HG03520 (cell line): Measurements from ENCODE around the gene NME9.
"Not testable (repeated sequence)": the region's sequence is repeated elsewhere in the genome, so short reads cannot be mapped to it uniquely, and the experiment has no call there.

ENCODE experiments used
- ATAC-seq: cut with Tn5 transposase; IDR thresholded peaks from one replicate; pipeline ENCODE4 v1.9.1; 2021; ENCODE audit warnings: mild to moderate bottlenecking, moderate library complexity; ENCODE audit not compliant: unreplicated experiment

The NME9 gene

DNA sequence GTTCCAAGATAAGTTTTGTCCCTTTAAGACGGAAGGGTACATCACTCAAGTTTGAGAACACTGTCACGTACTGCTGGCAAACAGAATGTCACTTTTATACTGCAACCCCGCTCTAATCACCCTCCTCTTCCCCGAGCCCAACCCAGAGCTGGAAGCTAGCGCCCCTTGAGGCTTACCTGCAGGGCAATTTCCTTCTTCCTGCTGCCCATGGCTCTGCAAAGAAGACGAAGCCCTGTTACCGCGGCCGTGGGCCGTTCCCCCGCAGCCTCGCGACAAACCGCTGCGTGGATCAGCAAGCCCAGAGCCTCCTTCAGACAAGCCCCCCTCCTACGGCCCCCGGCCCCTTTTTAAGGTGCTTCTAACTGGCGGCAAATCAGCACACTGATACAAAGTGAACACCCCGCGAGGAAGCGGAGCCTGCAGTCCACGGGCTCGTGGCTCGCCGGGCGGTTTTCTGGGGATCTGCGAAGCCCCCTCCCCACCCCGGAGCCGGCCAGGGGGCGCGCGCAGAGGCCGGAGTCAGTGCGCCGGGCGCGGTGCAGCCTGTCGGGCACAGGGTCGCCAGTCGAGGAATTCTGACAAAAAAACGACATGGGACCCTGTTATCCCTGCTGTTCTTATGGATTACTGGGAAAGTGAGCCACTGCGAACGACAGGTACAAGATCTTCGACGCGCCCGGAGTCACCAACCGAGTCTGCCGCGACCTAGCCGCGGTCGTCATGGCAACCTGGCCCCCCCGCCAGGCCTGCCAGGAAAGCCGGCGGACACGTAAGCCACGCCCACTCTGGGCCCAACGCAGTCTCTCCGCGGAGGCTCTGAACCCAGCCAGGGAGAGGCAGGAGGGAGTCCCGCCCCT is at the start of gene NME9:
NME9 (minus strand) TSS at position 725 of the 857 bp plus-strand sequence; CDS start at position 209, 516 bp downstream.
- no peak for ATAC-seq

- no peak for ATAC-seq
These were observed 49.3 kb upstream of the NME9 start for GRCh38 chr3:138378990-138379389.

GRCh38 chr3:138378331-138378730 is 48.7 kb upstream of the NME9 start:
- no peak for ATAC-seq

- ATAC-seq = no peak
These were observed 48.2 kb upstream of the NME9 start for GRCh38 chr3:138377804-138378203.

GRCh38 chr3:138377212-138377611 is 47.6 kb upstream of the NME9 start:
- ATAC-seq = not testable (repeated sequence)

GRCh38 chr3:138376663-138377062 is 47.0 kb upstream of the NME9 start:
- ATAC-seq = no peak

GRCh38 chr3:138375447-138375846 is 45.8 kb upstream of the NME9 start:
- ATAC-seq = no peak

- no peak for ATAC-seq
These were observed 45.0 kb upstream of the NME9 start for GRCh38 chr3:138374573-138375134.

- ATAC-seq = no peak
These were observed 44.1 kb upstream of the NME9 start for GRCh38 chr3:138373736-138374094.

DNA sequence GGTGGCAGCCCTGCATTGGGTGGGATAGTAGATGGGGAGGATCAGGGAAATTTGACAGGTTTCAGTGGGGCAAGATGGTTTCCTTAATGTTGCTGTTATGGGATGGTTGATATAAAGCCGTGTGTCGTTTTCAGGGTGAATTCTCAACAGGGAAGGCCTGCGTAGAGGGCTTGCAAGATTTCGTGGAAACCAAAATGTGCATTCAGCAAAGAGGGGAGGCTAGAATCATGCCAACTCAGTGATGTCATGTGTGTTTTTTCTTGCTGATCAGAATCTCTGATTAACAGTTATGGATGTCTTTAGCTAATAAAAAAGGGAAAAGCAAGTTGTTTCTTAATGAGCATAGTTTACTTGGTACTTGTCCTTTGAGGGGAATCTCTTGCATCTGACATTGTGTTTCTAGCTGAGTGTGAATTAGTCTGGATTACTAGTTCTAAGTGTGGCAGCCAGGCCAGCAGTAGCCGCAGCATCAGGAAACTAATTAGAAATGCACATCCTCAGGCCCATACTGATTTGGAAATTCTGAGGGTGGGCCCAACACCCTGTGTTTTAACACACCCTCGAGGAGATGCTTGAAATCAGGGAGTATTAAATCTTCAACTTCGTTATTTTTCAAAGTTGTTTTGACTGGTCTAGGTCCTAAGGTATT is 43.6 kb upstream of the NME9 start:
- ATAC-seq = no peak

GRCh38 chr3:138371070-138371965 is 41.7 kb upstream of the NME9 start:
- ATAC-seq = peak; percentile 99

- no peak for ATAC-seq
These were observed 40.7 kb upstream of the NME9 start for GRCh38 chr3:138370321-138370720.

DNA sequence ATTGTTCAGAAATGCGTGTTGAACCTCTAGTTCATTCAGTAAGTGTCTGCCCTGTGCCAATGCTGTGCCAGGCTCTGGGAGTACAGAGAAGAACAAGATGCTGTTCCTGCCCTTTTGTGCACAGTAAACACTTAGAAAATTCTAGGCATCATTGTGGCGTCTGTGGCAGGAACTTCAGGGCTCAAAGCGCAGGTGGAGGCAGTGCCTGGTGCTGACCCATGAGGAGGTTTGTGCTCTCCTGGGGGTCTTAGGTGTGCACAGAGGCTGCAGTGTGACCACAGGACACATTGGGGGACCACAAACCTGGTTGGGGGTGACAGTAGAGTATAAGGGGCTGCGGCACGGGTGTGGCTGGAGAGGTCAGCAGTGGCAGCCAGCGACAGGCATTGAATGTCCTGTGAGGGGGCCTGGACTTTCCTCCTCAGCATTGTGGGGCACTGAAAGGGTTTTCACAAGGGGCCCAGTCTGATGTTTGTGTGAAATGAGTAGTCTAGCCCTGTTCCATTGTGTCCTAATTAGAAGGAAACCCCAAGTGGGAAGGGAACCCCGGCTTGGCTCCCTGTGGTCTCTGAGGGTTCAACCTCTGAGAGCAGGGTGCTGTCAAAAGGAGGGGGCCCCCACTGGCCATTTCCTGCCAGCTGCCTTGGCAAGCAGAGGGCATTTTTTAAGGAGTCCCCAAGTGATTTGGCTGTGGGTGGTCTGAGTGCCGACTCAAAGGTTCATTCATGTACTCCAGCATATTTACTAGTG is 39.7 kb upstream of the NME9 start:
- ATAC-seq = no peak

DNA sequence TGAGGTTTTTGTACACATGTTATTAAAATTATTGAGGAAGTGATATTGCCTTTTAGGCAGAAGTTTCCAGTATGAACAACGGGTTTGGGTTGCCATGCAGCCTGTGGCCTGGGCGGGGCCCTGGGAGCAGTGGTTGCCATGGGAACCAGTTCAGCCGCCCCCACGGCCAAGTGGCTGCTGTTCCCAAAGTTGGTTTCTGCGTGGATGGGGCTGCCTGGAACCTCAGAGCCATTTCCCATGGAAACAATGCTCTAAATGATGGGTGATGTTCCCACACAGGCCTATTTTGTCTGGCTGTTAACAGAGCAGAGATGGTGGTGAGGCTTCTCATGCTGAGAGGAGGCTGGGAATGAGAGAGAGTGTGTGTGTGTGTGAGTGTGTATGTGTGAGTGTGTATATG is 38.3 kb upstream of the NME9 start:
- ATAC-seq = no peak

GRCh38 chr3:138367326-138367850 is 37.7 kb upstream of the NME9 start:
- ATAC-seq = no peak

- ATAC-seq = no peak
These were observed 36.5 kb upstream of the NME9 start for GRCh38 chr3:138366006-138366759.

DNA sequence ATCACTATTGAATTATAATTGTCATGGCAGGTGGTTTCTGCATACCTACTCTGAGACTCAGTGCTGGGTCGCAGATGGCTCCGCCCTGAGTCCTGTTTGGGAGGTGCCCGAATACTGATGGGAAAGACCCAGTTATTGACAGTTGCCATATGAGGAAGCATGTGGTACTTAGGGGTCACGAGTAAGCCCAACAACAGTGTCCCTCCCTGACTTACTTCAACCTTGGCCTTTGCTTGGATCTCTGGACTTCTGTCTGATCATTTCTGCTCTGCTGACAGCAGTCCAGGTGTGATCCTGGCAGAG is 35.6 kb upstream of the NME9 start:
- ATAC-seq = no peak

DNA sequence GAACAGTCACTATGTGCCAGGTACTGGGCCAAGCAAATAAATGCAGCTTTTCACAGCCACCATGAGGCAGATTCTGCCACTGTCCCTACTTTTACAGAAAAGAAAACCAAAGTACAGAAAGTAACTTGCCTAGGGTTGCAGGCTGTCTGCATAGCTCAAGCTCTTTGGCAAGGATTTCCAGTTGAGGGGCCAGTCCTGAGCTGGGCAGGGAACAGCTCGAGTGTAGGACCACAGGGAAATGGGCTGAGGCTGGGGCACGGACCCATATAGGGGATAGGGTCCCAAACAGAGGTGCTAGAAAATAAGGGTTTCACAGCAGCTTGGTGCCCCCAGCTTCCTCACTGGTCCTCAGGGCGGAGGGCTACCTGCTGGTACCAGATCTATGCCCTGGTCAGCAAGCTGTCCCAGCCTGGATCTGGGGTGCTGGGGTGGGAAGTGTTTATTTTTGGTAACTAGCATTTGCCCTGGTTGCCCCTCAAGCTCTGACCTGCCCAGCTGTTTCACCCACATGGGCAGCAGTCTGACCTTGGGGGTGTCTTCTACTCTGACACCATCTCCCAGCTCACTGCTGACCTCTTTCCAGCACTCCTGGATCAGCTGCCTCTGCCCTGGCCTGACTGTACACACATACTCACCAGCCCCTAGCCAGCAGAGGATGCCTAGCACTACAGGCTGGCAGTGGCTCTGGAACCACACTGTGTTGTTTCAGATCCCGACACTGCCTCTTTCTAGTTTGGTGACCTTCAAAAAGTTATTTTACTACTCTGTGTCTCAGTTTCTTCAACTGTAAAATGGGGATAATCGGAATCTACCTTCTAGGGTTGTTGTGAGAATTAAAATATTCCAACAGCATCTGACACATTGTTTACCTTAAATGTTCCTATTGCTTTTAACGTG is 35.0 kb upstream of the NME9 start:
- no peak for ATAC-seq

- no peak for ATAC-seq
These were observed 33.7 kb upstream of the NME9 start for GRCh38 chr3:138363322-138363721.
